GM23248 (cell line): ENCODE data around the gene SMARCC2.

Experiments
- EZH2 ChIP-seq: fragments of 200-600 bp; sonication (generic); IDR thresholded peaks from 2 replicates; pipeline ENCODE4 v1.6.1; 2018; ENCODE audit warnings: antibody characterized with exemption, mild to moderate bottlenecking; ENCODE audit not compliant: insufficient read depth, poor library complexity, severe bottlenecking
- EZH2phosphoT487 ChIP-seq: fragments of 200-600 bp; sonication (generic); IDR thresholded peaks from 2 replicates; pipeline ENCODE4 v1.6.1; 2018; ENCODE audit warnings: antibody characterized with exemption, moderate library complexity, mild to moderate bottlenecking, low read depth; ENCODE audit not compliant: insufficient read depth

- no peak for TF ChIP-seq EZH2
- no peak for TF ChIP-seq EZH2phosphoT487
Observed at GRCh38 chr12:56204275-56204674, 15.0 kb upstream of the SMARCC2 start.
